Measurements from ENCODE around the gene ZNF608.

Gene ZNF608

GRCh38 chr5:124719113-124719967, 27.1 kb downstream of the ZNF608 start:
- DNase-seq, result no peak

- no peak for DNase-seq
Observed at GRCh38 chr5:124718380-124718789, 28.1 kb downstream of the ZNF608 start.

- DNase-seq, result no peak
Observed at GRCh38 chr5:124716169-124716568, 30.3 kb downstream of the ZNF608 start.

DNA sequence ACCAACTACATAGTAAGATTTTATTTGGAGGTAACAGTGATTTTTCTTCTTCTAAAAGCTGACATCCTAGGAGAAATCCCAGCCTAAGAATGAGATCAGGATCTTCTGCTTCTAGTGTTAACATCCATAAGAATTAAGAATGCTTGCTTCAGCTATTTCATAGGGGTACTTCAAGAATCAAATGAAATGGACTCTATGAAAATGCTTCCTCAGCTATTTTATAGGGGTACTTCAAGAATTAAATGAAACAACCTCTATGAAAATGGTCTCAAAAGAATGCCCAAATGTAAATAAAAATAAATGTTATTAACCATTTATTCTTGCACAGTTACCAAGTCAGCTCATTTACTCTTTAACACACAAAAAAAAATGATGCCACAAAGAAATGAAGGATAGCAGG, 31.5 kb downstream of the ZNF608 start:
- DNase-seq, result no peak

GRCh38 chr5:124713595-124713994, 32.8 kb downstream of the ZNF608 start:
- no peak for DNase-seq

GRCh38 chr5:124712731-124713305, 33.6 kb downstream of the ZNF608 start:
- no peak for DNase-seq

DNA sequence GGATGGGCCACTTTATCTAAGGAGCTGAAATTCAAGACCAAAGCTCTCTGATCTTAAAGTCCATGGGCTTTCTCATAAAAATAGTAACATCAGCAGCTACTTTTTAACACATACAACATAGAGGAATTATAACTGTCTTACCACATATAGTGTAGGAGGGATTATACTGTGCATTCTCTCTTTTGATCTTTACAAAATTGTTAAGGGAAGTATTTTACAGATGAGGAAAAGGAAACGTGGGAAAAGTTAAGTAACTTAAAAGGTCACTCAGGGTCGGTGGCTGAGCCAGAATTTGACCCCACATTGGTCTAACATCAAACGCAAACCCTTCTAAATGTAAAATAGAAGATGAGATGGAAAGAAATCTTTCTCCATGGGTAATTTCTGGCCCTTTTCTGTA, 38.4 kb downstream of the ZNF608 start:
- DNase-seq, result no peak

DNA sequence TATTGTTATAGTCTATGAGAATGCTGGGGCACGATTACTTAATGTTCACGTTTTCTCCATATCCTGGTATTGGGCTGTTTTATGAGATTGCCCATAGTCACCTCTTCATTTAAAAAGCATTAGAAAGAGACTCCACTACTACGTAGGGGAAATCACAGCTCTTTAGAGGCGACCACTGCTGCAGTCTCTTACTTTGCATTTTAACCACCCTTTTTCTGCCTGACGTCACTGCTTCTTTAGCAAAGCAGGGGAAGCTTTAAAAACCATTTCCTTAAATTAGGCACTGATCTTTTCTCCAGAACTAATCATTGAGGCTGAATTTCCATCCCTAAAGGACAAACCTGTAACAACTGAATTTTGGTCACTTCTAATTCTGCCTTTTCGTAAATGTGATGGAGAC, 38.9 kb downstream of the ZNF608 start:
- DNase-seq, result no peak

DNA sequence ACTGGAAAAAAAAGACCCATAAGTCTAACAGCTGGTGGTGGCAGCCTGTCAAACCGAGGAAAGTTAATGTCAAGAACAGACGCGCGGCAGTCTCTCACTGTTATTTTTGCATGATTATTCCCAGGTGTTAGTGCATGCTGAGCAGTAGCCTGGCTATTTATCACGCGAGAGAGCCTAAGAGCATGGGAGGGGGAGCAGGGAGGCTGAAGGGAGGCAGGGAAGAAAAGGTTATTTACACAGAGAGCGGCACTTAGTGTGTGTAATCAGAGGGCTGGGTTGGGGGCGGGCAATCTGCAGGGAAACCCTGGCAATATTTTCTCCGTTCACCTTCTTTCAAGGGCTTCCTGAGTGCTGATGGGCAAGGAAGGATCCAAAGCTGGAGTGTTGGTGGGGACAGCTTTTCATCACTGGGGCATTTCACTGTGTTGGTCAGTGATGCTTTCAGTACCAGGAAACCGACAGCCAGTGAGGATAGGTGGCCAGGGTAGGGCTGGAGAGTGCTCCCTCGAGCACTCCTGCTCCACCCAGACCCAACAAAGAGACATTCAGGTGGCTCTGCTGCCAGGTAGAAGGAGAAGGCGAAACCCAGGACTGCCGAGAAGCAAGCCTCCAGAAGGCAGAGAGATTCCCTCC, 39.6 kb downstream of the ZNF608 start:
- no peak for DNase-seq

DNA sequence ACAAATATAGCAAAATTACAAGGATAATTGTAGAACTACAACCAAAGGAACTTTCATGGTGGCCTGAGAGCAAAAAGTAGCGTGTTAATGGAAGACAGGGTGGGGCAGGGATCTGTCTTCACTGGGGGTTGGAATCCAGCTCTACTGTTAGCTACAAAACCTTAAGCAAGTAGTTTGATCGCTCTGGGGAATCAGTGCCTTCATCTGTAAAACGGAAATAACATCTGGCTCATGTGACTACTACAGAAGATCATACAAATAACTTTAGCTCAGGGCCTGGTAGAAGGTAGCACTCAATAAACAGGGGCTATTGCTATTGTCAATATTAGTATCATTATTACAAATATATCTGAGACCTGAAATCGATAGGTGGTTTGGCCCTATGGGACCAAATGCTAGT, 40.4 kb downstream of the ZNF608 start:
- DNase-seq, result no peak

GRCh38 chr5:124705577-124705976, 40.9 kb downstream of the ZNF608 start:
- DNase-seq, result no peak

- DNase-seq, result no peak
Observed at GRCh38 chr5:124704594-124705284, 41.7 kb downstream of the ZNF608 start.

GRCh38 chr5:124703995-124704394, 42.4 kb downstream of the ZNF608 start:
- no peak for DNase-seq

GRCh38 chr5:124702525-124702924, 43.9 kb downstream of the ZNF608 start:
- no peak for DNase-seq

DNA sequence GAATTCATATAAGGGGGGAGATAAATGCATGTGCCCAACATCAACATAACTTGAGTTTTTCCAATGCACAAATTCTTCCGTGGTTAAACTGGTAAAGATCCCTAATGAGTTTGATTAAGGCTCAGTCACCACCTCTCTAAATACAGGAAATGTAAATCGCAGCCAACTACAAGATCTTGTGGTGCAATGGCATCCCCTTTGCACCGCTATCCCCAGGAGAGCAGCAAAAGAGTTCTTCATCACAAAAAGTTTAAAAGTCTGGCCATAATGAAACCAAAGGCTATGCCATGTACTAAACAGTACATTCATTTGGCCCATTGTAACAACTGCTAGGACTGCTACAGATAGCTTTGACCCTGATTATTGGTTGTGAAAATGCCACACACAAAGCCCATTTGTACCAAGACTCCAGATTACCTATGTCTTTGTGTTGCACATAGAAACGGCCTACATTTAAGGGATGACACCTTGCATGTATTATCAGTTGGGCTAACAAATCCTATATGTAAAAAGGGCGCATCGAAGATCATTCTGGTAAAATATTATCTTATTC, 44.5 kb downstream of the ZNF608 start:
- DNase-seq, result no peak

DNA sequence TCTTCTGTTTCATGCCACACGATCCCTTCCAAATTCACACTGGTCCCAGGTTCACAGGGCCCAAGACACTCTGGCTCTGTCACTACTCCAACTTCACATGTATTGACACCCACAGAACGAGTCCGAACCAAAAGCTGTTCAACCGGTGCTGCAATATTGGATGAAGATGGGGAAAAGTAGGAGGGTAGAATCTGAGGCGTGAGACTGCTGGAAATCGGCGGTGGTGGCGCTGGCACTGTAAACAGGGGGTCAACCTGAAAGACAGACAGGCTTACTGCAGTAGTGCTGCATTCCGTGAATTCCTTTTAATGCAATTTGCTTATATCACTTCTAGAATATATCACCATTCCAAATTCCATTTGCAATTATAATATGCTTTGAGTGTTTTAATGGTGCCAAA, 45.4 kb downstream of the ZNF608 start:
- DNase-seq, result no peak

DNA sequence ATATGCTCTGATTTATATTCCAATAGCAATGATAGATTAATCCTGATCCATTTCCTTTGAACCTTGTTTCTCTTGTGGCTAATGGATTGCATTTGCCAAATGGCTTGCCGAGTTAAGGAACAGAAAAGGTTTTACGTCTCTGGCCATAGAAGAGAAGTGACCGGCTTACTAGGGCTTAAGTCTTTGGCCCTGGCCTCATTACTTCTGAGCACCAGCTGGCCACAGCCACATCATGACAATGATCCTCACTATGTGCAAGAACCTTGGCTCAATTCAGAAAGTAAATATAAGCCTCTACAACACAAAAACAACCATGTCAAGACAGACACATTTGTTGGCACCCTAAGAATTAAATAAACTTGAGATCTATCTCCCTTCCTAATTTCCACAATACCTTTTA, 46.1 kb downstream of the ZNF608 start:
- no peak for DNase-seq

- DNase-seq, result no peak
Observed at GRCh38 chr5:124698770-124699169, 47.7 kb downstream of the ZNF608 start.

GRCh38 chr5:124697933-124698591, 48.4 kb downstream of the ZNF608 start:
- no peak for DNase-seq

- no peak for DNase-seq
Observed at GRCh38 chr5:124697501-124697900, 48.9 kb downstream of the ZNF608 start.

GRCh38 chr5:124696898-124697297, 49.5 kb downstream of the ZNF608 start:
- DNase-seq, result no peak
